Stimulated activated CD8-positive, alpha-beta memory T cell treated with anti-CD3 and anti-CD28 coated beads, Interleukin-7, amount 100 ng/mL, for 24 hours (primary cell): ENCODE data around the gene LANCL2.
"Not testable (repeated sequence)": the region's sequence is repeated elsewhere in the genome, so short reads cannot be mapped to it uniquely, and the experiment has no call there.

Experiments used
- DNase-seq: peaks from one replicate; pipeline ENCODE4 v3.0.0-alpha.2; 2020; ENCODE audit warnings: low read depth

LANCL2 gene

DNA sequence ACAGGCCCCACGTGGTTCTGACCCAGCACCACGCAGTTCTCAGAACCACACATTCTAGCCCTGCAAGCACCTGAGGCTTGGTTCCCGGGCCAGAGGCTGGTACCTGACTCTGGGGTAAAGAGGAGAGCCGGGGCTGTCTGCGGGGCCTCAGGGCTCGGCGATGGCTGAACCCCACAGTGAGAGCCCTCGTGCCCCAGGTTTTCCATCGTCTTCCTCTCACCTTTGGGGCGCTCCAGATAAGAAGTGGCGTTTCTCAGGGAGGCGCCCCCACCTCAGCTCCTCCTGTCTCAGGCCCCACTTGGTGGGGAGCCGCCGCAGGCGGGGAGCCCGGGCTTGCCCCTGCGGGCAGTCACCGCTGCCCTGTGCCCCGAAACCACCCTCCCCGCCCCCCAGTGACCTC lies 2.2 kb upstream of the LANCL2 start:
- DNase-seq = no peak

DNA sequence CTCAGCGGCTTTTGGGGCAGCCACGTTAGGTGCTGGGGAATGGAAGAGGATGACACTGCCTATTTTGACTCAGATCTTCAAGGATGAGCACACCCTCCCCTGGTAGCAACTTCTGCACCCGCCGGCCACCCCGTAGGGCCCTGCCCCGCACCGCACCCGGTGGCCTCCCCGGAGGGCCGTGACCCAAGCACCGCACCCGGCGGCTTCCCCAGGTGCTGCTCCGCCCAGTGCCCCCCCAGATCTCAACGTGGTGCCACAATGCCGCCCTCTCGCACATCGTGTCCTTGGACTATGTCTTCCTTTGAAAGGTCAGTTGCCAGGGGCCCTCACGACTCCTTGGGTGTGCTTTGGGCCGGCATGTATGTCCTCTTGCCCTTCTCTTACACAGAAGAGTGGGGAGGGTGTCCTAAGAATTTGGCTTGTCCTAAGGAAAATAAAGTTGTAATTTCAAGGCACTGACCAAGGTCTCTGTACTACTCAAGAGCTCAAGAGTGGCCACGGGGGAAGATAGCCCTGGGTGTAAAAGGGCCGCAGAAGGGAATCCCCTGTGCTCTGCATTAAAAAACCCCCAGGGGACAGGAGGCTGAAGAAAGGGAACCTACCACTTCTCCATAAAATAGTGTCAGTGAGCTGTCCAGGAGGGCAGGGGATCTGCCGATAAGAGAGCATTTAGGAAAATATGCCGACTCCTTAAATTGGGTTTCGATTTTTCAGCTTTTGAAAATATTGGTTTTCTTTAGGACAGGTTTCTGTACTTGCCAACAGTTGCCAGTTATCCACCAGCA lies 1.6 kb upstream of the LANCL2 start:
- DNase-seq = no peak

DNA sequence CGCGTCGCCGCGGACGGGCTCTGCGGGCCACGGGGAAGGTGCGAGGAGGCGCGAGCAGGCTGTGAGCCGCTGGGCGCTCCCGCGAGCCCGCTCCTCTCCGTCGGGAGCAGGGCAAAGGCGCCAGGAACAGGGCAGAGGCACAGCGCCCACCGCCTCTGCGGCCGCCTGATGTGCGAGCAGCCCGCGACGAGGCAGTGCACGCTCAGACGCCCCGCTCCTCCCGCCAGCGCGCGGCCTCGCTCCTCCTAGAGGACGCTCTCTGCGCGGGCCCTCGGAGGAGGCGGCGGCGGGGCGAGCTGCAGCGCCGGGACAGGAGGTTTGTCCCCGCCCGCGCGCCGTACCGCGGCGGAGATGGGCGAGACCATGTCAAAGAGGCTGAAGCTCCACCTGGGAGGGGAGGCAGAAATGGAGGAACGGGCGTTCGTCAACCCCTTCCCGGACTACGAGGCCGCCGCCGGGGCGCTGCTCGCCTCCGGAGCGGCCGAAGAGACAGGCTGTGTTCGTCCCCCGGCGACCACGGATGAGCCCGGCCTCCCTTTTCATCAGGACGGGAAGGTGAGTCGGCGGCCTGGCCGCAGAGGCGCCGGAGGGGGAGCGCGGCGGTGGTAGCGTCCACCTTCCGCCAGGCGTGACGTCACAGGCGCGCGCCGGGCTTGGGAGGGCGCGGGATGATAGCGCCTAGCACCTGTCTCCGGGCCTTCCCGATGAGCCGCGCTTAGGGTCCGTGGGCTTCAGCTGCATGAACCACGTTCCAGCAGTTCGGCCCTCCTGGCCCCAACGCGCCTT lies 731 bp downstream of the LANCL2 start:
- DNase-seq = peak; percentile 83

DNA sequence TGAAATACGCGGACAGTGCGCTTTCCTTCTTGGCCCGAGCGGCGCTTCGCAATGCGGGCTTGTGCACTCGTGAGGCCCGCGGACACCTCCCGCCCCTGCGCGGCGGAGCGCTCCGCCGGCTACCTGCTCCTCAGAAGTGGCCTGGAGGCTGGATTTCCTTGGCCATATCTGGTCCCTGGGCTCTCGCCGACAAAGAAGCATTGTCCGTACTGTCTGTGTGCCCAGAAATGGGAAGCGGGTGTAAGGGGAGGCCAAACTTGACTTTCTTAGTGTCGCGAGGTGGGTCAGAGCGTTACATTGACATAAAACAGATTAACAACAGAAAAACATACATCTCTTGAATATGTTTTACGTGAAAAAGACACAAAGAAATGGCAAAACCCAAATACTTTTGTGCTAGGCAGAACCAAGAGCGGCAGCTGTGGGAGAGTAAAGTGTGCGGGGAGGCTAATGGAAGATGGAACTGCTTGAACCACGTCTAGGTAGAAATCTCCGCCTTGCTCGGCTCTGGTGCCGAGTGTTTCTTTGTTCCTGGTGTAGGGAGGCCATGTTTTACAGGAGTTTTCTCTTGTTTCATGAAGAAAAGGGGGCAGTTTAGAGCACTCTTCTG lies 1.4 kb downstream of the LANCL2 start:
- DNase-seq = peak; percentile 2

DNA sequence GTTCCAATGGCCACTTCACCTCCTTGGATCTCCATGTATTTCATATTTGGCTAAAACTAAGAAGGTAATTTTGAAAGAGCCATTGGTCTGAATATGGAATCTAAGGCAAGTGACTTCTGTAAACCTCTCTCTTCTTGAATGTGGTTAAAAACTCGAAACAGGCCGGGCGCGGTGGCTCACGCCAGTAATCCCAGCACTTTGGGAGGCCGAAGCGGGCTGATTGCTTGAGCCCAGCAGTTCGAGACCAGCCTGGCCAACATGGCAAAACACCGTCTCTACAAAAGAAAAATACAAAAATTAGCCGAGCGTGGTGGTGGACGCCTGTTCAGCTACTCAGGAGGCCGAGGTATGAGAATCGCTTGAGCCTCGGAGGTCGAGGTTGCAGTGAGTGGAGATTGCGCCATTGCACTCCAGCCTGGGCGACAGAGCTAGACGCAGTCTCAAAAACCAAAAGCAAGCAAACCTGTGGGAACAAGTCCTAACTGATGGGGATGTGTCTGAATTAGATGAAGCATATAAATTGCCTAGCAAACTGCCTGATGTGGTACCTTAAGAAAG lies 2.2 kb downstream of the LANCL2 start:
- DNase-seq = no peak

DNA sequence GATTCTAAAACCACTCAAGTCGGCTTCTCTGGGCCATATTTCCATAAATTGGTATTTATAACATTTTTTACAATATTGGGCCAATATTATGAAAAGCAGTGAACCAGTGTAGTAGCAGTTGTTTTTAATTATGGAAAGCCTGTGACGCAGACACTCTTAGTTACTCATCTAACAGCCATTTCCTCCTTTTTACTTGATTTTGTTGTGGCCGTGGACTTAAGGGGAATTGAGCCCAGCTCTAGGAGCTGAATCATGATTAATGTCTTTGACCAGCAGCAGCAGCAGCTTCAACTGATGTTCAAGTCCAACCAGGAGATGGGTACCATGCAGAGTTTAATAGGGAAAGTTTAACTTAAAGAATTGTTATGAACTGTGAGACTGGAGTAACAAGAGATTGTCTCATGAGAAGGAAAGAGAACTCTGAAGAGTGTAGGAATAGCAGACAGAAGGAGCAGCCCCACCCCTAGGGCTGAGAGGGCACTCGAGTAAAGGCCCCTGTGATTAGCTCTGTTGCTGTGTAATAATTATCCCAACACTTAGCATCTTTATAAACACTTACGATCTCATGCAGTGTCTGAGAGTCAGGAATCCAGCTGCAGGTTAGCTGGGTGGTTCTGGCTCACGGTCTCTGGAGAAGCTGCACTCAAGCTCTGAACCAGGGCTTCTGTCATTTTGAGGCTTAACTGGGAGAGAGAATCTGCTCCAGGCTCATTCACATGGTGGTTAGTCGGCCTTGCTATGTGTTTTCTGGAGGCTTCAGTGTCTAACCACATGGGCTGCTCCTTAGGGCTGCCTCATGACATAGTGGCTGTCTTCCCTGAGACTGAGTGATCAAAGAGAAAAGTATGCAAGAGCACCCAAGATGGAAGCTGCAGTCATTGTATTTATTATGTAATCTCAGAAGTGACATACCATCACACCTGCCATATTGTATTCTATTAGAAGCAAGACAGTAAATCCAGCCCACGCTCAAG lies 4.6 kb downstream of the LANCL2 start:
- no peak for DNase-seq

DNA sequence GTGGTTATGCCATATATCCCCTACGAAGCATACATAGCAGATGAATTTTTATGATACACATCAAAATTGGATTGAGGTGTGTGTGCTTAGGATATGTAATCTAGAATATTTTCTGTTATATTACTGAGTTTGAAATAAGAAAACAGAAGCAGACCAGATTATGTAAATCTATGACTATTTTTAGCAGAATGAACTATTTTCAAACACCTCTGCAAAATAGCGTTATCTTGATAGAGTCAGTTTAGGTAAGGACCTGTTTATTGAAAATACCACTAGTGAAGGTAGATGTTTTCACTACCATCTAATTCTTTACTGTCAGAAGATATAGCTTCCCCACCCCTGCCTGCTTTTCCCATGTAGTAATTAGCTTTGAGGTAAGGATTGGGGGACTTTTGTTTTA lies 9.1 kb downstream of the LANCL2 start:
- DNase-seq = no peak

DNA sequence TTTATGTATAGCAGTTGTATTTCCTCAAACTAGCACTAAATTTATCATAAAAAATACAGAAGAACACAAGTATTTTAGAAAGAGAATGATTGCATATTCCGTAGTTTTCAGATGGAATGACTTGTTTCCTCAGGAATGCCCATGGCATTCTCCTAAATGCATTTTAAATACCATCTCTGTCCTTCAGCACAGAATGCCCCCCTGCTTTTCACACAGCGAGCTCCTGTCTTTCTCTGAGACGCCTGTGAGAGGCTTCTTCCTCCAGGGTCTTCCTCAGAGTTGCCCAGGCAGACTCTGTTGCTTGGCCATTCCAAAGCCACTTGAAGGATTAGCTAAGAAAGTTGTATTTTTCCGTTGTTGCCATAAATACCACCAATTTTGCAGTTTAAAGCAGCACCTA lies 10.1 kb downstream of the LANCL2 start:
- no peak for DNase-seq

DNA sequence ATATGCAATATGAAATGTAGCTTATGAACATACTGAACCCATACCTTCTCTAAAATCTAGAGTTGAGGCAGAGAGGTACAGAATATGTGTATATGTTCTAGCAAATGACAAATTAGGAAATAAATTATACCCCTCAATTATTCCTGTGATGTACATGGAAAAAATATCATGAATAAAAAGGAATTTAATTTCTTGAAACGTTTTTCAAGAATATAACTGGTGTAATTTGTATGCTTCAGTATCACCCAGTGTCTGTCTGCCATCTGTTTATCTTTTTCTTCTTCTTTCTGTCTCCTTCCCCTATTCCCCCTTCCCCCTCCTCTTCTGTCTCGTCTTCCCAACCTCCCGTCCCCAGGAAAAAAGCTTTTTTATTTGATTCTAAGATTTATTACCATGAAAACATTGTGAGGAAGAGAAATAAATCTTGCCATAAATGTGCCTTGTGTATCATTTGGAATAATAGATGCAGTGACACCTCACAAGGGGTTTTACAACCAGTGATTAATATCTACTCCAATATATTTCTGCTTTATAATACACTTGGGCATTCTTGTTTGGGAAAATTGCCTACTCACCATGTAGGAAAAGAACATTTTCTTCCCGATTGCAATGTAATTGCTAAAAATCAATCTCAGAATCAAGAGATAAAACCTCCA lies 12.2 kb downstream of the LANCL2 start:
- no peak for DNase-seq

DNA sequence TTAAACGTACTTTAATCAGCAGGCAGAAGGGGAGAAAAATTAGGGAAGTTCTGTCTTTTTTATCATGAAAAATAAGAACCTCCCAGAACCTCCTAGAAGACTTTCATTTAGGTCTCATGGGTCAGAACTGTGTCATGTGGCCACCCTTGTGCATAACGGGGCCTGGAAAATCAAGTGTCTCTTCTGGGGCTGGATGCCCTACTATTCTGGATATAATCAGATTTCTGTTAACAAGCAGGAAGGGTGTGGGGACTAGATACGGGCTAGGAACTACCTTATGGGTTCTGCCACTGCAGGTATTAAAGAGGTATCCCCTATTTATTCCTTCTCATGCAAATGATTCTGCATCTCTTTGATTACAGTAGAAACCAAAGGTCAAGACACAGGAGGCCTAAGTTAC lies 14.1 kb downstream of the LANCL2 start:
- DNase-seq = no peak

DNA sequence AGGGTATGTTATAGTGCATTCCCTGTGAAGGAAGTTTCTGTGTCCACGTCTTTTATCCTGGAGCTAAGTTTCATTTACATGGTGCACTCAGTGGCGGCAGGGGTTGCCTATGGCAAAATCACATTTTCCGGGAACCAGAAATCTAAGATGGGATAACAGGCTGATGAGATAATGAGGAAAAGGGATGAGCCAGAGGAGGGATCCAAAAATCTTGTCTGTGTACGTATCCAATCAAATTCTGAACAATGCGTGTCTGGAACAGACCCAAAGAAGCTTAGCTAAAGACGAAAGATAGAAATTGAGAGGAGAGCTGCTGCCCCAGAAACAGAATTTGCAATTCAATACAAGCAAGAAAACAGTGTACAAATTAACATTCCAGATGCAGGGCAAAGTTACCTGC lies 16.1 kb downstream of the LANCL2 start:
- no peak for DNase-seq

DNA sequence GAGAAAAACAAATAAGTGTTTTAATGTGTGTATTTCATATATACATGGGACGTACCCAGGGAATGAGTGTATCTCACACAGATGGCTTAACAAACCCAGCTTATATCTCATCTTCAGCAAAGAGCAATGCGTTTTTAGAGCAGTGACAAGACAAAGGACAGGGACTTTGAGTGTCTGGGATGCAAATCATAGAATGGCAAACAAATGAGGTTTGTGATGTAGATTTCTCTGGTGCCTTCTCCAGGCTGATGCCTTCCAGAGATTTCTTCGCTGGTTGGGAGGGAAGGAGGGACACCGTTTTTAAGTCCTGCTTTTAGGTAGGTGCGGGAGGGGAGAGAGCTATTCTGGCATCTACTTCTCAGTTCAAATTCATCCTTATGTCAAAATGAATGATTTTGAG lies 16.6 kb downstream of the LANCL2 start:
- no peak for DNase-seq

DNA sequence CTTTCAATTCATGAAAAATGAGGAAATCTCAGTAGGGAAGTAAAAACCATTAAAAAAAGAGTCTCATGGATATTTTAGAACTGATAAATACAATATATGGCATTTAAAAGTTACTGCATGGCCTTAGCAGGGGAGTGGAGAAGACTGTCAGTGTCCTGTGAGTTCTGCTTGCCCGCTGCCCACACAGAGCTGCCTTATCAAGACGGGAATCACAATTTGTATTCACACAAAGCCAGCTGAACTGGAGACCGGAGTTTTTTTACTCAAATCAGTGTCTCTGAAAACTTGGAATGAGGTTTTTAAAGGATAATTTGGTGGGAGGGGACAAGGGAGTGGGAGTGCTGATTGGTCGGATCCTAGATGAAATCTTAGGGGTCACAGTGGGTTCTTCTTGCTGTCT lies 17.1 kb downstream of the LANCL2 start:
- no peak for DNase-seq

DNA sequence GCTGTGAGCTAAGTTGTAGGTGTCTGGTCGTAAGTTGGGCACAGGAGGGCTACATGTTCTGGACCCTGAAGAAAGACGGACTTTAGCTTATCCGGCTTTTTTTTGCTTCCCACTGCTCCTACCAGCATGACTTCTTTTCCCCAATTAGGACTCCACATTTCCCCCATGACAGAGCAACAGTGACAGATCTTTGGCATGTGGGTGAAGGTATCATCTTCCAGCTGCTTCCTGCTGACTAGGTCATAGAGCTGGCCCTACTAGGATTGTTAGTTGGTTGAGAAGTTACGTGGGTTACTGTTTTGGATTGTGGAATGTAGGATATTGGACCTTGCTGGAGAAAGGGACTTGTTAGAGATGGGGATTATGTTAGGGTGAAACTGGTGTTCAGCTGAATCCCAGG lies 21.4 kb downstream of the LANCL2 start:
- no peak for DNase-seq

DNA sequence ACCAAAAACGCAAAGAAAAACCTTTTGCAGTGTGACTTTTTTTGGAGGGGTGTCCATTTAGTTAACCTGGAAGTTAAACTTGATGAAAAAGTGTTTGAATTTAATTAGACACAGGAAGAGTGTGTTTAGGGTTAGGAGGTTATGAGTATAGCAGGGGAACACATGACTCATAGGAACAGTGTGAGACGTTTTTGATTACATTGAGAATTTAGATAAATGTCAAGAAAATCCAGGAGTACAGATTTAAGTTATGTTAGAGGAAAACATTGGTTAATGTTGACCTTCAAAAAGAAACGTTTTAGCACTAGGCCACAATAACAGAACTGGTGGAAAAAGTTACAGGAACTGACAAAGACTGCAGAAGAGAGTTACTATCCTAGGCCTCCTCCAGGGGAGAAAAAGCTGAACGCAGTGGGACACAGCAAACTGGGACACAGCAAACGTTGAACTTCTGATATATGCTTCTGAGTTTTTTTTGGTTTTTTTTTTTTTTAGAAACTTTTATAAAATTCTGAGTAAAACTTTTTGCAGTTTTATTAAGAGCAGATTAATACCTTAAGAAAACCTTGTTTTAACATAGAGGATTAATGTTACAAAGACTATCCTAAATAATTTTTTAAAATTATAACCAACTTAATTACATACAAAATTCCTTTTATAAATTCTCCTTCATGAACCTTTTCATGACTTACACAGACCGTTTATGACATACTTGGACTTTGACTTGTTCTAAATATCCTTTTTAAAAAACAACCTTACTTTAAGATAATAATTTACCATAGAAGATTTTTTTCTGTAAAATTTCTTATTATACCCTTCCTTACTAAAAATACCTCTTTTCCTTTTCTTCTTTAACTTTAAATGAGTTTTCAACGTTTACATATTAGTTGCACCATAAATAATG lies 22.2 kb downstream of the LANCL2 start:
- no peak for DNase-seq

DNA sequence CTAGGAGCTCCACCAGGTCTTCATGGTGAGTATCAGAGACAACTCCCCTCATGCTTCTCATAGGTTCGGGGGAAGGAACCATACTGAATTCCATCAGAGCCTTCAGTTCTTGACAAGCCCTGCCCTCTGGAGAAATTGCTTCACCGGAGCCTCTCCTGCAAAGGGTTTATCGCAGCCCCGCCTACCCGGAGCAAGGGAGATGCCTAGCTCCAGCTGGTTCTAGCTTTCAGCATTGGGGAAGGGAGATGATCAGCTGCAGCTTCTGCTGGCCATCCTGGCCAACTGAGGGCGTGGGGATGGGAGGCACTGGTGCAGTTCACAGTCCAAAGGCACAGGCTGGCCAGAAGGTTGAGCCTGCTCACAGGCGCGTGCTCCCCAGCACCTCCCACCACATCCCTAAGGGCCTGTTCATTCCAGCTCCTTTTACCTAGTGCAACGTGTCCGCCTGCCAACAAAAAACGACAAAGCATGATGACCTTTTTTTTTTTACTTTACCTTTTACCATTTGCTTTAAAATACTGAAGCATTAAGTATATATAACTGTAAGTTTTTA lies 31.2 kb downstream of the LANCL2 start:
- no peak for DNase-seq

DNA sequence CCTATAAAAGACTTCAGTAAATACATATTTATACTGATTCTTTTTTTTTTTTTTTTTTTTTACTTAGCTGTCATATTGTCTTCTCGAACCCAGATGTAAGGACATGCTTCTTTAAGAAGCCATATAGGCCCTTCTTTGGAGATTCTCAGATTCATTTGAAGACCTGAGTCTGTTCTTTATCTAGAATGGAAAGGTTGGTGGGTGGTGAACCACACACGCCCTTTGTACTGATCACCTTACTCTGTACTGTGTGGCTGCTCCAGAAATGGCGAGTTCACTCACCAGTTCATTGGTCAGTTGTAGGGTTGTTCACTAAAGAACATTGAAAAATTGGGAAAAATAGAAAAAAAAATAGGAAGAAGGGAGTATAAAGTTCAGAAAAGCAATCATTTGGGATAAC lies 32.5 kb downstream of the LANCL2 start:
- DNase-seq = no peak

DNA sequence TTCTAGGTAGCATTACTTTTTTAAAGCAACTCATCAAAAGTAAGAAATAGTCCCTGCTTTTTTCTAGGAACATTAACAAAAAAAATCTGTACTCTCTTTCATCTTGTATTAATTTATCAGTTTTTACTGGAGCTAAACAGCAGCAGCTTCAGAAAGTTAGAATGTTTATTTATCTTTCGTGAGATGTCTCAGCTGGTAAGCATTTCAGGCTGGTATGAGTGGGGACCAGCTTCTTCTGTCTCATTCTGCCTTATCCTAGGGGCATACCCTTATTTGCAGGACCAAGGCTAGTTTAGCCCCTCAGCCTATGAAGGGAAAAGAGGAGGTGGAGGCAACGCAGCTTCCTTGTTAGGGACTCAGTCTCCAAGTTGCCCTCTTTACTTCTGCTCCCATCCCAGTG lies 35.1 kb downstream of the LANCL2 start:
- DNase-seq = no peak

DNA sequence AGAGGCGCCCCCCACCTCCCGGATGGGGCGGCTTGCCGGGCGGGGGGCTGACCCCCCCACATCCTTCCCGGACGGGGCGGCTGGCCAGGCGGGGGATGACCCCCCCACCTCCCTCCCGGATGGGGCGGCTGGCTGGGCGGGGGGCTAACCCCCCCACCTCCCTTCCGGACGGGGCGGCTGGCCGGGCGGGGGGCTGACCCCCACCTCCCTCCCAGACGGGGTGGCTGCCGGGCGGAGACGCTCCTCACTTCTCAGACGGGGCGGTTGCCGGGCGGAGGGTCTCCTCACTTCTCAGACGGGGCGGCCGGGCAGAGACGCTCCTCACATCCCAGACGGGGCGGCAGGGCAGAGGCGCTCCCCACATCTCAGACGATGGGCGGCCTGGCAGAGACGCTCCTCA lies 37.4 kb downstream of the LANCL2 start:
- DNase-seq = not testable (repeated sequence)
